HEK293 (cell line): ENCODE results near the gene UGCG.

Experiments used
- CTCF ChIA-PET: fragments of 350-600 bp; formaldehyde crosslinking; extraction: SDS; loops from one replicate; lab custom pipeline; 2021; ENCODE audit warnings: antibody characterized with exemption; lab: Yijun Ruan, JAX
- POLR2A ChIA-PET: fragments of 300-600 bp; formaldehyde crosslinking; extraction: SDS; loops from one replicate; lab custom pipeline; 2020; ENCODE audit warnings: antibody characterized with exemption, inconsistent platforms; lab: Yijun Ruan, JAX
- H3K27ac ChIP-seq: fragments of 200-500 bp; sonication (Bioruptor generic); 2 replicates; pipeline ENCODE4 v1.5.1; 2014; ENCODE audit warnings: low read depth, low read length, control low read depth, inconsistent platforms; ENCODE audit errors: extremely low read depth
- H3K36me3 ChIP-seq, 2 experiments: fragments of 200-500 bp in 1 of 2; sonication (Bioruptor generic) in 1 of 2; 1 replicate in 1 of 2; 2 replicates in 1 of 2; pipeline ENCODE4 v1.5.1; 2014 to 2017; ENCODE audit warnings: inconsistent platforms in 2 of 2, low read length in 2 of 2; ENCODE audit not compliant: control insufficient read depth in 2 of 2, insufficient read depth in 1 of 2
- H3K4me1 ChIP-seq: fragments of 200-500 bp; sonication (Bioruptor generic); 2 replicates; pipeline ENCODE4 v1.5.1; 2014; ENCODE audit warnings: mild to moderate bottlenecking, low read length, inconsistent platforms; ENCODE audit not compliant: control insufficient read depth, insufficient read depth
- H3K4me3 ChIP-seq: 2 replicates; pipeline ENCODE4 v1.5.1; 2011; ENCODE audit warnings: low read depth, mild to moderate bottlenecking, control low read depth, low read length, moderate library complexity
- H3K9me3 ChIP-seq: fragments of 200-500 bp; sonication (Bioruptor generic); 2 replicates; pipeline ENCODE4 v1.5.1; 2014; ENCODE audit warnings: low read depth, low read length, inconsistent platforms; ENCODE audit not compliant: control insufficient read depth, insufficient read depth
- AEBP2 ChIP-seq: fragments of 450-650 bp; formaldehyde crosslinking; IDR thresholded peaks from 2 replicates; pipeline ENCODE4 v1.5.1; 2016; ENCODE audit warnings: missing biosample characterization, missing genetic modification characterization, borderline replicate concordance
- BCL11B ChIP-seq: fragments of 450-650 bp; formaldehyde crosslinking; IDR thresholded peaks from 2 replicates; pipeline ENCODE4 v1.5.1; 2016; ENCODE audit warnings: low read depth, missing biosample characterization, missing genetic modification characterization
- HIC1 ChIP-seq: fragments of 450-650 bp; formaldehyde crosslinking; IDR thresholded peaks from 2 replicates; pipeline ENCODE4 v1.5.1; 2016; ENCODE audit warnings: missing biosample characterization, missing genetic modification characterization
- HOXC10 ChIP-seq: sonication (generic); formaldehyde crosslinking; IDR thresholded peaks from 2 replicates; pipeline ENCODE4 v1.8.1; 2023; ENCODE audit warnings: mild to moderate bottlenecking, missing genetic modification reagents
- IKZF3 ChIP-seq: fragments of 450-650 bp; IDR thresholded peaks from 2 replicates; pipeline ENCODE4 v1.5.0; 2018; ENCODE audit warnings: missing biosample characterization, mild to moderate bottlenecking, missing genetic modification characterization, moderate library complexity
- KLF10 ChIP-seq: fragments of 450-650 bp; IDR thresholded peaks from 2 replicates; pipeline ENCODE4 v1.5.1; 2018; ENCODE audit warnings: missing biosample characterization, mild to moderate bottlenecking, missing genetic modification characterization
- RBAK ChIP-seq: fragments of 450-650 bp; formaldehyde crosslinking; IDR thresholded peaks from 2 replicates; pipeline ENCODE4 v1.5.1; 2016; ENCODE audit warnings: missing biosample characterization, missing genetic modification characterization
- ZNF114 ChIP-seq: fragments of 450-650 bp; formaldehyde crosslinking; IDR thresholded peaks from 2 replicates; pipeline ENCODE4 v1.5.0; 2017; ENCODE audit warnings: missing biosample characterization, missing genetic modification characterization
- ZNF146 ChIP-seq: fragments of 450-650 bp; formaldehyde crosslinking; IDR thresholded peaks from 2 replicates; pipeline ENCODE4 v1.5.1; 2016; ENCODE audit warnings: missing biosample characterization, missing genetic modification characterization
- ZNF184 ChIP-seq: fragments of 450-650 bp; IDR thresholded peaks from 2 replicates; pipeline ENCODE4 v1.5.1; 2018; ENCODE audit warnings: missing biosample characterization, mild to moderate bottlenecking, missing genetic modification characterization
- ZNF2 ChIP-seq: fragments of 450-650 bp; formaldehyde crosslinking; IDR thresholded peaks from 2 replicates; pipeline ENCODE4 v1.5.1; 2016; ENCODE audit warnings: missing biosample characterization, missing genetic modification characterization
- ZNF248 ChIP-seq: fragments of 450-650 bp; formaldehyde crosslinking; IDR thresholded peaks from 2 replicates; pipeline ENCODE4 v1.5.1; 2017; ENCODE audit warnings: missing biosample characterization, missing genetic modification characterization
- ZNF324 ChIP-seq: fragments of 450-650 bp; formaldehyde crosslinking; IDR thresholded peaks from 2 replicates; pipeline ENCODE4 v1.5.1; 2016; ENCODE audit warnings: missing biosample characterization, missing genetic modification characterization
- ZNF473 ChIP-seq: fragments of 450-650 bp; formaldehyde crosslinking; IDR thresholded peaks from 2 replicates; pipeline ENCODE4 v1.5.1; 2017; ENCODE audit warnings: missing biosample characterization, missing genetic modification characterization
- ZNF514 ChIP-seq: fragments of 450-650 bp; formaldehyde crosslinking; IDR thresholded peaks from 2 replicates; pipeline ENCODE4 v1.5.1; 2016; ENCODE audit warnings: missing biosample characterization, missing genetic modification characterization
- ZNF521 ChIP-seq: fragments of 450-650 bp; formaldehyde crosslinking; IDR thresholded peaks from 2 replicates; pipeline ENCODE4 v1.5.1; 2017; ENCODE audit warnings: missing biosample characterization, mild to moderate bottlenecking, missing genetic modification characterization
- ZNF555 ChIP-seq: fragments of 450-650 bp; formaldehyde crosslinking; conservative IDR thresholded peaks from 2 replicates; pipeline ENCODE4 v1.5.1; 2017; ENCODE audit warnings: missing biosample characterization, mild to moderate bottlenecking, missing genetic modification characterization, inconsistent platforms
- ZNF558 ChIP-seq: fragments of 450-650 bp; formaldehyde crosslinking; IDR thresholded peaks from 2 replicates; pipeline ENCODE4 v1.5.1; 2016; ENCODE audit warnings: missing biosample characterization, missing genetic modification characterization
- ZNF560 ChIP-seq: fragments of 450-650 bp; formaldehyde crosslinking; IDR thresholded peaks from 2 replicates; pipeline ENCODE4 v1.5.1; 2017; ENCODE audit warnings: missing biosample characterization, missing genetic modification characterization, borderline replicate concordance
- ZNF561 ChIP-seq: fragments of 450-650 bp; IDR thresholded peaks from 2 replicates; pipeline ENCODE4 v1.5.1; 2018; ENCODE audit warnings: missing biosample characterization, missing genetic modification characterization, borderline replicate concordance
- ZNF571 ChIP-seq: fragments of 450-650 bp; formaldehyde crosslinking; IDR thresholded peaks from 2 replicates; pipeline ENCODE4 v1.5.0; 2017; ENCODE audit warnings: missing biosample characterization, missing genetic modification characterization
- ZNF629 ChIP-seq: fragments of 450-650 bp; formaldehyde crosslinking; IDR thresholded peaks from 2 replicates; pipeline ENCODE4 v1.5.1; 2017; ENCODE audit warnings: missing biosample characterization, missing genetic modification characterization
- ZNF837 ChIP-seq: fragments of 450-650 bp; formaldehyde crosslinking; IDR thresholded peaks from 2 replicates; pipeline ENCODE4 v1.5.1; 2016; ENCODE audit warnings: missing biosample characterization, missing genetic modification characterization

UGCG gene

GRCh38 chr9:111937301-111937700 is 40.7 kb downstream of the UGCG start (continued):
- no peak for TF ChIP-seq HOXC10 (CRISPR knock-in tag)

- Histone ChIP-seq H3K4me1 (no peaks in the 10 kb centered on the region), H3K9me3 (no peaks in the 10 kb centered on the region)
- TF ChIP-seq ZNF629 (tag by site-specific recombination) (no peak), ZNF2 (tag by site-specific recombination) (no peak), ZNF248 (tag by site-specific recombination) (no peak), ZNF473 (tag by site-specific recombination) (no peak)
- TF ChIP-seq, all 188 proteins: peak for 0
- no peak overlapping the region for H3K4me3 ChIP-seq
- peaks cover 0 to 16% of the 10 kb centered on the region in 2 experiments; a peak in 1 of 3 replicates for H3K36me3 ChIP-seq
- no peak overlapping the region for H3K27ac ChIP-seq
- ChIA-PET POLR2A (no interaction called here), CTCF (interaction anchor here (1.0 to 1.2 kb wide), 2 partner anchors 15 to 33 kb away, joined by 4 to 6 read pairs; no protein-coding TSS in a partner anchor)
Measured at GRCh38 chr9:111937781-111938426, 41.3 kb downstream of the UGCG start.

- peaks cover 0 to 13% of the 10 kb centered on the region in 2 experiments; a peak in 1 of 3 replicates for H3K36me3 ChIP-seq
- H3K4me1 ChIP-seq: no peaks in the 10 kb centered on the region
- ChIA-PET CTCF (interaction anchor here (0.6 to 1.2 kb wide), 3 partner anchors 15 to 55 kb away, joined by 3 to 6 read pairs (median 4); no protein-coding TSS in a partner anchor), POLR2A (no interaction called here)
- H3K4me3 ChIP-seq: no peak overlapping the region
- no peak overlapping the region for H3K27ac ChIP-seq
- no peak for TF ChIP-seq ZNF324 (tag by site-specific recombination)
- TF ChIP-seq IKZF3: no peak
- TF ChIP-seq ZNF184 (tag by site-specific recombination): no peak
- no peak for TF ChIP-seq ZNF114 (tag by site-specific recombination)
- no peak for TF ChIP-seq HIC1
- TF ChIP-seq ZNF555 (tag by site-specific recombination): no peak
- TF ChIP-seq ZNF558 (tag by site-specific recombination): no peak
- no peak for TF ChIP-seq ZNF473 (tag by site-specific recombination)
- no peak for TF ChIP-seq RBAK (tag by site-specific recombination)
- TF ChIP-seq AEBP2 (tag by site-specific recombination): no peak
- TF ChIP-seq ZNF514 (tag by site-specific recombination): no peak
- TF ChIP-seq KLF10: no peak
- TF ChIP-seq ZNF571 (tag by site-specific recombination): no peak
- no peak for TF ChIP-seq ZNF560
- no peak for TF ChIP-seq ZNF521 (tag by site-specific recombination)
- no peak for TF ChIP-seq ZNF837 (tag by site-specific recombination)
- no peak for TF ChIP-seq ZNF146 (tag by site-specific recombination)
- no peak for TF ChIP-seq ZNF561
- no peak for TF ChIP-seq BCL11B (tag by site-specific recombination)
- TF ChIP-seq, all 188 proteins: peak for 0
- no peaks in the 10 kb centered on the region for H3K9me3 ChIP-seq
Measured at GRCh38 chr9:111938427-111938800, 41.8 kb downstream of the UGCG start.
